ENCODE data around the gene MSH5.
"Not testable (repeated sequence)": the region's sequence is repeated elsewhere in the genome, so short reads cannot be mapped to it uniquely, and the experiment has no call there.

MSH5 gene

DNA sequence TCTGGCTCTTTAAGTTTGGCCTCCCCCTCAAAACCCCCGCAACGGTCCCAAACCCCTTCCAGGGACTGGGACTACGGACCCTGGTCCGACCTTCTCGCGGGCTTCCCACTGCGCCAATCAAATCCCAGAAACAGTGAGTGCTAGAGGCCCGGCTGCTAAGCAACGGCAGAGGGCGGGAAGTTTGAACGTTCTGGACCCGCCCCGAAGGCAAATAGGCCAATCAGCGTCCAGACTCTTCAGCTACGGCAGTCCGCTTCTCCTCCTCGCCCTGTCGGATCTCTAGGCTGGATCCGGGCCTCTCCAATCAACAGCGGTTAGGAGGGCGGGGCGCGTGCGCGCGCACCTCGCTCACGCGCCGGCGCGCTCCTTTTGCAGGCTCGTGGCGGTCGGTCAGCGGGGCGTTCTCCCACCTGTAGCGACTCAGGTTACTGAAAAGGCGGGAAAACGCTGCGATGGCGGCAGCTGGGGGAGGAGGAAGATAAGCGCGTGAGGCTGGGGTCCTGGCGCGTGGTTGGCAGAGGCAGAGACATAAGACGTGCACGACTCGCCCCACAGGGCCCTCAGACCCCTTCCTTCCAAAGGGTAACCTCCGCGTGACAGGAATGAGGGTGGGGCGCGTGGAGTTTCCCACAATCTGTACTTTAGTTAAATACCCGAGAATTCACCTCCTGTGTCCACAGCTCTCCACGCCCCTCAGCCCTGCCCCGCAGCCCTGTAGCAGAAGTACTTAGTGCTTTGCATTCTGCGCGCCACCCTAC, at the start of gene MSH5:
MSH5 (plus strand) TSS at position 367 of the 758 bp plus-strand sequence. CDS start 462 bp downstream, outside the sequence.
- DNase-seq: peak; percentile 99

DNA sequence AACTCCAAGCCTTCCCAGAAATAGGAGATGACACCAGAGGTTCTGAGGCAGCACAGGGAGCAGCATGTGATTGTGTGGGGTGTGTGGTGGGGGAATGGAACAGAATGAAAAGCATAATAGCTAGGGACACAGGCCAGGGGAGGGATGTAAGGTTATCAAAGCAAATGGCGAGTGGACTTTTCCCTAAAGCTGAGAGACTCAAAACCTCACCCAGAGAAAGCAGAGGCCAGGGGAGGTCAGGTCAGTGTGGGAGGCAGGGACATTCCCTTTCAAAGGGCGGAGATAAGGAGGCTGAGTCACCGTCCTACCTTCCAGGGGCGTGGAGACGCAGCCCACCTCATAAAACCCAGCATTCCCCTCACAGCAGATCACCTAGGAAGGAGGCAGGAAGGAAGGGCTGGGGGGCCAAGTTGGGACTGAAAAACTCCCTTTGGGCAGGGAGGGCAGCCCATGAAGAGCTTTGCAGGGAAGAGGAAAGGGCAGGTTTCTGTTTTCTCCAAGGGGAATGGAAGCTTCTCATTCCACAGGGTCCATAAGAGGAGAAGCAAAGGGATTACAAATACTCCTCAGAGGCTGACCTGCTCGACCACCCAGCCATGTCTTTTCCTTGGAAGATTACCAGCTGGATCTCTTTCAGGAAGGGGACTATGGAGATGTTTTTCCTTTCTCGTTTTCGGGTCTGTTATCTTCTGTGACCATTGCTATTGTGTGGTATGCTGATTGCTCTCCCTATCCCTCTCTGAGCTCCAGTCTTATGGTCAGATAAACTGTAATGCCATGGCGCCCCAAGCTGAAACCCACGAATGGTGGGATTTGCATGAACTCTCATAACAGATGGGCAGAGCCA, 49.4 kb upstream of the MSH5 start:
- DNase-seq: no peak

DNA sequence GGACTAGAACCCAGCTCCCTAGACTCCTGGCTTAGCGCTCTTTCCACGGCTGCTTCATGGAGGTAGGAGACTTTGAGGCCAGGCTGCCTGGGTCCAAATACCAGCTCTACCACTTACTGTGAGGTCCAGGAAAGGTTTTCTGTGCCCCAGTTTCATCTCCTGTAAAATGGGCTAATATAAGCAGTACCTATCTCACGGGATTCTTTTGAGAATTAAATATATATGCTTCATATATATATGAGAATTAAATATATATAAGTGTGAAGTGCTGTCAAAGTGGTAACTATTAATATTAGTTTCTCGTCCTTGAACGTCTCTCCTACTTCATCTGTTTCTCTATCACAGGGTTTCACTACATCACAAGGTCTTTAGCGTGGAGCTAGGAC, 48.7 kb upstream of the MSH5 start:
- no peak for DNase-seq

DNA sequence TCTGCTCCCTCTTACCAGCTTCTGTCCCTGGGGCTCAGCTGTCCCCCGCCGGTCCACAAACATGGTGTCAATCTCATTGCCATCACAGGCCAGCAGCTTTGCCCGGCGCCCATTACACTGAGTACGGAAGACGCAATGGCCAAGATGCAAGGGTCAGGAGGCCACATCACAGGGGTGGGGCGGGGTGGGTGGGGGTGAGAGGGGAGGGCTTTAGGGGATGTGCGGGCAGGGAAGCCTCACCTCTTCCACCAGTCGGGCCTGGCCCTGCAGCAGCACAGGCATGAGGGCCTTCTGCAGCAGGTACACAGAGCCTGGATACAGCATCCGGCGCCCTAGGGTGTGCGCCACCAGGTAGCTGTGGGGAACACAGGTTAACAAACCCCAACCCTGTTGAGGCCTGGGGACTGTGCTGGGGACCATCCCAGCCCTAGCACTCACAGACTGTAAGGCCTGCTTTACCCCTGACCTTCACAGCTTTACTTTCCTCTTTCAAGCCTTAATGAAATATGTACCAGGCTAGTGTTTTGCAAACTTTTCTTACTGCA, 48.2 kb upstream of the MSH5 start:
- DNase-seq: no peak

DNA sequence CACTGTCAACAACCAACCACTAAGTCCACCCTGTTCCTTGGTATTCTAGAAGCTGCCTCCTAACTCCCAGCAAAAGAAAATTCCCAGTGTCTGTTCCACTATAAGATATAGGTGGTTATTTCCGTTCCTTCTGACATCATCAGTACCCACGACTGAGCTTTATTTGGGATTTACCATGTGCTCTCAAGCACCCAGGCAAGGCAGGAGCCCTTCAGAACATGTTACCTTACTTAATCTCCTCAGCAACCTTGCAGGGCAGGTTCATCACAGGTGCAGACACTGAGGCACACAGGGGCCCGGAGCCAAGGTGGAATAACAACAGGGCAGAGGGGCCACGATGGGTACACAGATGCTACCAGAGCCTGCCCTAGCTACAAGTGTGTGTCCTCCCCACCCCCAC, 47.5 kb upstream of the MSH5 start:
- DNase-seq: no peak

DNA sequence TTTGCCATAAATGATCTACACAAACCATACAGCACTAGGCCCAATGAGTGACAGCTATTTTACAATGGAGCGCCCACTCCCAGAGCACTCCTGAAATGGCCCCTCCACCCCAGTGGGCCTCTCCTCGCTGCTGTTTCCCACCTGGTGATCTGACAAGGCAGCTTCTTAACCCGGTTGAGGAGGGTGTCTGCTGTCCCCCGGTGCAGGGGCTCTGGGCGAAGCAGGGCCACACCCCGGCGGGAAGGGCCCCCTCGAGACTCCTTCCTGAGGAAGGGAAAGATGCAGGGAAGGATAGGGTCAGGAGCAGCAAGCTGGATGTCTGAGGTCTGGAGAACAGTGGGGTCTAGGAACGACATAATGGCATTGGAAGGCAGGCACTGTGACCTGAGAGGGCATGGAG, 46.9 kb upstream of the MSH5 start:
- DNase-seq: no peak

DNA sequence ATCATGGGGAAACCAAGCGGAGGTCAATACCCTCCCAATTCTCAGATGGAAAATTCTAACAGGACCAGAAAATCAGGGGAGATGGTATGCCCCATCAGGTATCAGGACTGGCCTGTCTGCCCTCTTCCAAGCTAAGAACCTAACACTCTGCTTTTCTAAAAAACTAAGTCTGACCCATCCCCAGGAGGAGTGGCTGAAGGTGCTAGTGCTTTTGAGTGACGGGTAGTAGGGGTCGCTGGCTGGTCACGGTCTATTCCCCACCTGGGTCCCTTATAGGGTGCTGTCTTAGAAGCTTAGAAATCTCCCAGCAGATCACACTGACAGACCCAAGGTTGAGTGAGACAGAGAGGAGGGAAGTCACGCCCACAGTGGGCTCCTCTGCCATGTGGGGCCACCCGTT, 46.3 kb upstream of the MSH5 start:
- DNase-seq: no peak

DNA sequence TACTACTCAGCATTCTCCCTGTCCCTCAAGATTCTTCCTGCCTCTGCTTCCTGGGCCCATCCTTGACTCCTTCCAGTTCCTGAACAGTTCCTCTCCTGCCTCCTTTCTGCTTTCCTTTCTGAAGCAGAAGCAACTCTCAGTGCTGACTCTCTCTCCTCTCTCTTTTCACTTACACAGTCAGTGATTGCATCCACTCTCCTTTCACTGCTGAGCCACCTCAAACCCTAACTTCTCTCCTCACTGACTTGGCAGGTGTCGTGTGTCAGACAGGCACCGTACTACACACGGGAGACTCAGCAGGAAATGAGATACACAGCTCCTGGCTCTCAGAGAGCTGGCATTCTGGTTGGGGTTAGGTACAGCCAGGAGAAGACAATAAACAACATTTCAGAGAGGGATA, 42.2 kb upstream of the MSH5 start:
- no peak for DNase-seq

DNA sequence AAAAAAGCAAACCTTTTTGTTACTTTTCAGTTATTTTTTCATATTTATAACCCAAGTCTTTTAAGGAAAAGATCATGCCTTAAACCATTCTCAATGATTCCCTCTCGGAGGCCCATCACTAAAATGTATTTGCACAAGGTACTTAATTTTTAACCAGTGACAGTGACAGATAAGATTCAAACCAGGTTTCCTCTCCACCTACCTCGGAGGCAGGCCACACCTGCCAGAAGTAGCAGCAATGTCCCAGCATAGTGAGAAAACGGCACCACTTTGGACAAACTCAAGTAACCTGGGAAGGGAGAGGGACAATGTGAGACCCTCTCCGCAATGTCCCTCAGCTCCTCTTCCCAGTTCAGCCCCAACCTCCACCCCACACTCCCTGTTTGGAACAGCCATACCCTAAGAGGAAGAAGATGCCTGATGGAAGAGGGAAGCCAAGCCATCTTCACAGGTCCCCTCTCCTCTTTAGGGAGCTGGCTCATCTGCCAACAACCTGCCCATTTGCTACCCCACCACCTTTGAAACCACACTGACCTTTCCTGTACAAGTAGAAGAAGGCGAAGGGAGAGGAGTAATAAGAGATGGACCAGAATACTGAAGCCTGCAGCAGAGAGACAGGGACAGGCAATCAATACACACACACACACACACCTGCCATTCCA, 38.9 kb upstream of the MSH5 start:
- DNase-seq: no peak

DNA sequence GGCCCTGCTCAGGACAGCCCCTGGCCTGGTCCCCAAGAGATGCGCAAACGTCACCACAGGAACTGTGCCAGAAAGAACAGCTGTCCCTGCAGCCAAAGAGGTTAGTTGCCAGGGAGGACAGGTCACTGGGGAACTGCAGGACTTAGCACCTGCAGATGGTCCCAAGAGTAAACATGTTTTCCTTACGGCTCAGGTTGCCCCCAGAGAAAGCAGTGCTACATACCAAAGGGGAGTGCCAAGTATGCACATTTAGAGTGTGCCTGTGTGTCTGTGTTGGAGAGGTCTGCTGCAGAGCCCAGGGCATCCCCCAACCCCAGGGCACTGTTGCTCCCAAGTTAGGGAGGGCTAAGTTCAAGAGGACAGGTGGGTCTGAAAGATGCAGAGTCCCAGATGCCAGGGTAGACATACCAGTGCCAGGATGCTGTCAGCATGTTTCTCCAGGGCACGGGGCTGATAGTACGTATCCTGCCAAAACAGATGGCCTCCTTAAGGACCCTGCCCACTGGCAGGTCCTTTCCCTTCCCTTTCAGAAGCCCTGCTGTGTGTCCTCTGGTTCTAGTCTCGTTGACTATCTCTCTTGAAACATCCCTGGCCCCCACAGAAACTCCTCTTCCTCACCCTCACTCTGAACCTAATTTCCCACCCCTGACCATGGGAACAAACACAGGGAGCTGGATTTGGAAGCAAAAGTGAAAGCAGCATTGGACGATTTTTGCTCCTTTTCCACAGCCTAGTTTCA, 38.0 kb upstream of the MSH5 start:
- DNase-seq: no peak

DNA sequence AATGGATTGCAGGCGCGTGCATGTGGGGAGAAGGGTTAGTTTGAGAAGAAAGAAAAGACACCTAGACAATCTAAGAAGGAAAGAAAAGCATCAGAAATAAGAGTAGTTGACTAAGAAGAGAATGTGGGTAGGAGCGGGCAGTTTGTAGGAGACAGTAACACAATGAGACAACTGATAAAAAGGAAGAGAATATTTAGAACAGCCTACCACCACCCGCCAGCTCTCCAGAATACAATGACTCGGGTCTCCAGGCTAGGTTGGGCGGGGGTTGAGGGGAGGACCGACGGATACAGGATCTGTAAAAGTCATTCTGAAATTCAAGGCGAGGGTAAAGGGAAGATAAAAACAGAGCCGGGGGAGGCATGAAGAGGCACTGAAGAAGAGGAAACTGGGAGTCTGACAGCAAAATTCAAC, 37.4 kb upstream of the MSH5 start:
- no peak for DNase-seq

DNA sequence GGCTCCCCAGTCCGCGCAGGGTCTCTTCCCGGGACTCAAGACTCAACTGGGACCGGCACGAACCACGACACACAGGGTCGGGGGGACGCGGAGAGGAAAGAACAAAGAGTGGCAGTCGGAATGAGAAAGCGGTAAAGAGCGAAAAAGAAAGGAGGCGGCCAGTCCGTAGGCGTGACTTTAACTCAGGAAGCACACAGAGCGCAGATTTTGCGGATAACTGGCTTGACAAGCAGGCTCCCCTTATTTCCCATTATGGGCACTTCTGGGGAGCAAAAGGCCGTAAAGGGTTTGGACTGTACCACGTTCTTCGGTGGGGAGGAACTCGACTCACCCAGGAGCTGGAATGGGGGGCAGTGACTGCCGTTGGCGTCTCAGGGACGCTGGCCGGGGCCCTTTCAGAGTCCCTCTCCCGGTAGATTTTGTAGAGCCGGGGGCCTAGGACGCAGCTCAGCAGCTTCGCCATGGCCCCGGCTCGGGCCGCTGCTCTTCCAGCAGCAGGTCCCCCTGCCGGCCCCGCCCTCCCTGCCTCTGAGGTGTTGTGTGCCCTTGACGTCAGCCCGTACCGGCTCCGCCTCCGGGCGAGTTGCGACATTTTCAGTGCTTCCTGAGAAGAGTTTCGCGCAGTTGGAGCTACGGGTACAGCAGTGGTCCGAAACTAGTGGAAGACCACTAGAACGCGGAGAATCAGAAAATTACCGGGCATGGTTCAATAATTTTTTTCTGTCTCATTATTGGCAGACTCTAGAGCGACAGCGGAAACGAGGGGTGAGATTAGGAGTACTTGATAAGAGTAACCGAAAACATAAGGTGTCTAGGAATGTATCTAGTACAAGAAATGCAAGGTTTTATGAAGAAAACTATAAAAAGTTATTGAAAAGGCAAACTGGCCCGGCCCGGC, 36.7 kb upstream of the MSH5 start, which contains the start of gene ABHD16A:
ABHD16A (minus strand) TSS at position 506 of the 898 bp plus-strand sequence; CDS start at position 463, 43 bp downstream.
- DNase-seq: peak; percentile 94

DNA sequence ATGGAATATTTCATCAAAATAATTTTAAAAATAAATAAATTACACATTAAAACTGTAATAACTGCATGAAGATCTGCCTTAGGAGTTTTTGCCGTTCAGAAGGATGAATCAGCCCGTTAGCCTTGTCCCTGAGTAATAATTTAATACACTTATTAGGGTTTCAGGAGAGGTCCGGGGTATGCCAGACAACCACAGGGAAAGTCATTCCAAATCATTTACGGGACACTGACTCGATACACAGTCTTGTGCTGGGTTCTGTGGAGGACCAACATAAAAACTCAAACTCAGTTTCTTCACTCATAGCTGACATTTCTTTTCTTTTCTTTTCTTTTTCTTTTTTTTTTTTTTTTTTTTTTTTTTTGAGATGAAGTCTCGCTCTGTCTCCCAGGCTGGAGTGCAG, 33.9 kb upstream of the MSH5 start:
- DNase-seq: no peak

DNA sequence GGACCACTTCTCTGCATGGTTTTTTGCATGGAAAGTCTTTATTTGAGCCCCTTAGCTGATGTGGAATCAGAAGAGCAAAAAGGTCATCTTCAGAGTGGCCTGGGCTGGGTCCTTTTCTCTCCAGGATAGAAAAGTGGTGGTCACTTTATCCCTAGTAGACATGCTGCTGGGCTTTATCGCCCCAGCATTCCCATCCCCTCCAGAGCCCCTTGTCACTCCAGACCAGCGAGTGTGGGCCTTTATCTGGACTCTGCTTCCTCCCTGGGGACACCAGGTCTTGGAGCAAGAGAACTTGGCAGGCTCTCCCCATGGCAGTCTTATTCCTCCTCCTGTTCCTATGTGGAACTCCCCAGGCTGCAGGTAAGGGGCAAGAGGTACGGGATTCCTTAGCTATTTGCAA, 33.2 kb upstream of the MSH5 start, which contains the start of gene LY6G6F:
LY6G6F (plus strand) TSS at position 268 of the 400 bp plus-strand sequence; CDS start at position 309, 41 bp downstream.
- DNase-seq: no peak

DNA sequence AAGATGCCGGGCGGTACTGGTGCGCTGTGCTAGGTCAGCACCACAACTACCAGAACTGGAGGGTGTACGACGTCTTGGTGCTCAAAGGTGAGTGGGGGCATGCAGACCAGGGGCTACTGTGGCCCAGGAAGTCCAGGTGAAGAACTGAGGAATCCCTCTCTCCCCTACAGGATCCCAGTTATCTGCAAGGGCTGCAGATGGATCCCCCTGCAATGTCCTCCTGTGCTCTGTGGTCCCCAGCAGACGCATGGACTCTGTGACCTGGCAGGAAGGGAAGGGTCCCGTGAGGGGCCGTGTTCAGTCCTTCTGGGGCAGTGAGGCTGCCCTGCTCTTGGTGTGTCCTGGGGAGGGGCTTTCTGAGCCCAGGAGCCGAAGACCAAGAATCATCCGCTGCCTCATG, 32.1 kb upstream of the MSH5 start:
- no peak for DNase-seq

DNA sequence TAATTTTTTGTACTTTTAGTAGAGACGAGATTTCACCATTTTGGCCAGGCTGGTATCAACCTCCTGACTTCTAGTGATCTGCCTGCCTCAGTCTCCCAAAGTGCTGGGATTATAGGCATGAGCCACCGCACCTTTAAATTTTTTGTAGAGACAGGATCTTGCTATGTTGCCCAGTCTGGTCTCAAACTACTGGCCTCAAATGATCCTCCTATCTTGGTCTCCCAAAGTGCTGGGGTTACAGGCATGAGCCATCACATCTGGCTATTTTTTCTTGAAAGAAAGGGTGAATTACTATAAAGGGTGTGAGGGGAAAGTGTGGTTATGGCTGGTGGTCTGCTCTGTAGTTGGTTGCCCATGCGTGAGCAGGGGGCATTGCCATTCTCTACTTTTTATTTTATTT, 31.6 kb upstream of the MSH5 start:
- no peak for DNase-seq

DNA sequence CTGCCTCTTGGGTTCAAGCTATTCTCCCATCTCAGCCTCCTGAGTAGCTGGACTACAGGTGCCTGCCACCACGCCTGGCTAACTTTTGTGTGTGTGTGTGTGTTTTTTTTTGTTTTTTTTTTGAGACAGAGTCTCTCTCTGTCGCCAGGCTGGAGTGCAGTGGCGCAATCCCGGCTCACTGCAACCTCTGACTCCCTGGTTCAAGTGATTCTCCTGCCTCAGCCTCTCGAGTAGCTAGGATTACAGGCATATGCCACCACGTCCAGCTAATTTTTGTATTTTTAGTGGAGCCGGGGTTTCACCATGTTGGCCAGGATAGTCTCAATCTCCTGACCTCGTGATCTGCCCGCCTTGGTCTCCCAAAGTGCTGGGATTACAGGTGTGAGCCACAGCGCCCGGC, 30.6 kb upstream of the MSH5 start:
- DNase-seq: not testable (repeated sequence)

DNA sequence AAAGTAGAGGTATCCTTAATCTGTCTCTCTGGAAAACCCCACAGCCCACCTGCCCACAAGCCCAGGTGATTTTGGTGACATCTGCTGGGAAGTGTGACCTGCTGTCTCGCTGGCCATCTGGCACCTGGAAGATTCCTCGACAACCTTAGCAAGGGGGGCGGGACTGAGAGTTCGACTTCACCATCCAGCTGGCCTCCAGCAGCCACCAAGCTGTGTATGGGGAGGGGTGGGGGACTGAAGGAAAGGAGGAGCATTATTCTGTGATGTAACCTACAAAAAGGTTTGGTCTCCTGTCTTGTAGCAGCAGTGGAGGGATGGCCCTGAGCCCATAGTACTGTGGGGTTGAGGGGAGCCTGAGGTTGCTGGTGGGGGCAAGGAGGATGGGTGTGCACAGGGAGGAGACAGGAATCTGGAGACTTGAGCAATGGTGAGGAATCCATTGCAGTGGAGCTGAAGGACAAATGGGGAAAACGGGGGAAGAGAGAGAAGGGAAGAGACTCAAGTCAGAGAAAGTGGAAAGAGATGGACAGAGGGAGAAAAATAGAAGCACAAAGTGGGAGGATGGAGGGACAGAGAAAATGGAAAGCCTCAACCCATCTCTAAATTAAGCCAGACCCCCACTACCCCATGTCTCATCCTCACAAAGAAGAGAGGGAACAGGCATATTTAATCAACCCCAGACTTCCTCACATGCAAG, 29.1 kb upstream of the MSH5 start:
- DNase-seq: no peak

DNA sequence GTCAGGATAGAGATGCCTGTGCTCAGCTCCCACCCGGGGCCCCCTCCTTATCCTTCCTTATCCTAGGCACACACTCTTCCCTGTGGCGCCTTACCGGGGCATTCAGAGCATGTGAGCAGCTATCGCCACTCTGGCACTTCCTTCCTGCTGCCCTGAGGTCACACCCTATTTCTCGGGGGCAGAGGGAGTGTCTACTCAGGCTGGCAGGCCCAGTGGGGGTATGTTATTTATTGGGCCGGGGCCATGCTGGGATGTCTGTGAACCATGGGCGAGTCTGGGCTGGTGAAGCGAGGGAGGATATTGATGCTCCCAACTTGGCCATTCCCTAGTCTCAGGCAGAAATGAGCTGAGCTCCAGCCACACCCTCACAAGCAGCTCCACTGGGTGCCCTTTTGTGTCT, 28.6 kb upstream of the MSH5 start:
- DNase-seq: peak; percentile 71

DNA sequence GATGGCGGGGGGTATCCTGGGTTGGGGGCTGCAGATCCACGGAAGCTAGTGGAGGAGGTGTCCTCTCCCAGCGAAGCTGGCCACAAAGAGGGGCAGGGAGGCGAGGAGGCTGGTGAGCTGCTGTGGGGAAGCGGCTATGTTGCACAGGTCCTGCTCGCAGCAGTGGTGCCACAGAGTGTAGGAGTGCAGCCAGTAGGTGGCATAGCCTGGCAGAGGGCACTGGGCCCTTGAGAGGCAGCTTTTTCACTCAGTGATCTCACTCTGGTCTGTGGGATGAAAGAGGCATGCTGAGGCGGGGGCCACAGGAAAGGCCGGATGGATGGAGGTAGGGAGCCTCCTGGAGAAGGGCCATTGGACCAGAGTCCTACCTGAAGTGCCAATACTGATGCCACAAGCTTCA, 27.5 kb upstream of the MSH5 start:
- DNase-seq: peak; percentile 30

DNA sequence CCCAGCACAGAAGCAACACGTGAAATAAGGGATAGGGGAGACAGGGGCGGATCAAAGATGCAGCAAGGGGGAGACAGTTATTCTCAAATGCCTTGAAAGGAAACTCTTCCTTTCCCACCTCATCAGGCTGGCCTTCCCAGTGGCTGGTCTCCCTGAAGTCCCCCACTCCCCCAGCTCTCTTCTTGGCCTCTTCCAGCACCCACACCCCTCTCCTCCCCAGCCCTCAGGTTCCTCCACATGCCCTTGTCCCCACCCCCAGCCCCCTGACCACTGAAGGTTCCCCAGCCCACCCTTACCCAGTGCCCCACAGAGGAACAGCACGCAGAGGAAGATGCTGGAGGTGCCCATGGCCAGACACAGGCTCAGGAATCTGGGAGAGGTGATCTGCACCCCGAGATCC, 26.3 kb upstream of the MSH5 start:
- DNase-seq: no peak
